ENCODE measurements around the gene ZDHHC3.

ZDHHC3 gene

GRCh38 chr3:44893097-44893496, 82.9 kb downstream of the ZDHHC3 start:
- CTCF ChIA-PET, result no interaction called here
- TF ChIP-seq L3MBTL2 (conservative IDR thresholded peaks at IDR 0.05), result no peak
- POLR2A ChIA-PET, result no interaction called here
- DNase-seq (ENCODE audit: extremely low spot score), result no peak

GRCh38 chr3:44892689-44893088, 83.3 kb downstream of the ZDHHC3 start:
- CTCF ChIA-PET, result no interaction called here
- DNase-seq (ENCODE audit: extremely low spot score), result no peak
- POLR2A ChIA-PET, result no interaction called here
- TF ChIP-seq FOXK2 (IDR thresholded peaks at IDR 0.05) (no peak), PKNOX1 (IDR thresholded peaks at IDR 0.05) (no peak), FOXM1 (IDR thresholded peaks at IDR 0.05; ENCODE audit: borderline replicate concordance) (no peak), SP1 (IDR thresholded peaks at IDR 0.05) (no peak), ZNF384 (IDR thresholded peaks at IDR 0.05) (no peak), ELF4 (IDR thresholded peaks at IDR 0.05) (no peak)

- ChIA-PET CTCF (no interaction called here), POLR2A (no interaction called here)
- TF ChIP-seq NFRKB (IDR thresholded peaks at IDR 0.05) (no peak), FOXA1 (IDR thresholded peaks at IDR 0.05) (no peak), FOXM1 (IDR thresholded peaks at IDR 0.05; ENCODE audit: borderline replicate concordance) (no peak), ARNT (IDR thresholded peaks at IDR 0.05) (no peak)
- no peak for DNase-seq (ENCODE audit: extremely low spot score)
Observed at GRCh38 chr3:44890852-44891251, 85.1 kb downstream of the ZDHHC3 start.

- DNase-seq (ENCODE audit: extremely low spot score), result no peak
- POLR2A ChIA-PET, result no interaction called here
- CTCF ChIA-PET, result no interaction called here
- TF ChIP-seq LEF1 (IDR thresholded peaks at IDR 0.05; ENCODE audit: borderline replicate concordance), result no peak
- TF ChIP-seq HDGF (IDR thresholded peaks at IDR 0.05; ENCODE audit: borderline replicate concordance), result no peak
- TF ChIP-seq PKNOX1 (IDR thresholded peaks at IDR 0.05), result no peak
- no peak for TF ChIP-seq FOXA1 (IDR thresholded peaks at IDR 0.05)
- no peak for TF ChIP-seq FOXK2 (IDR thresholded peaks at IDR 0.05)
- no peak for TF ChIP-seq CTBP1 (IDR thresholded peaks at IDR 0.05; ENCODE audit: borderline replicate concordance)
- no peak for TF ChIP-seq L3MBTL2 (conservative IDR thresholded peaks at IDR 0.05)
- TF ChIP-seq FOXM1 (IDR thresholded peaks at IDR 0.05; ENCODE audit: borderline replicate concordance), result no peak
- no peak for TF ChIP-seq SUZ12 (IDR thresholded peaks at IDR 0.05)
Observed at GRCh38 chr3:44890258-44890657, 85.7 kb downstream of the ZDHHC3 start.

GRCh38 chr3:44887101-44887500, 88.9 kb downstream of the ZDHHC3 start:
- ChIA-PET POLR2A (interaction anchor here (1.5 kb wide), 1 partner anchor 11 kb away, joined by 3 read pairs; no protein-coding TSS in a partner anchor), CTCF (no interaction called here)
- TF ChIP-seq CTBP1 (IDR thresholded peaks at IDR 0.05; ENCODE audit: borderline replicate concordance) (no peak), BHLHE40 (IDR thresholded peaks at IDR 0.05; ENCODE audit: borderline replicate concordance) (no peak), FOXA1 (IDR thresholded peaks at IDR 0.05) (no peak), NFRKB (IDR thresholded peaks at IDR 0.05) (no peak), SUZ12 (IDR thresholded peaks at IDR 0.05) (no peak), ELF4 (IDR thresholded peaks at IDR 0.05) (no peak), FOXM1 (IDR thresholded peaks at IDR 0.05; ENCODE audit: borderline replicate concordance) (no peak), ZNF384 (IDR thresholded peaks at IDR 0.05) (no peak), ARNT (IDR thresholded peaks at IDR 0.05) (no peak), L3MBTL2 (conservative IDR thresholded peaks at IDR 0.05) (no peak)
- DNase-seq (ENCODE audit: extremely low spot score), result no peak

GRCh38 chr3:44886561-44886960, 89.4 kb downstream of the ZDHHC3 start:
- ChIA-PET CTCF (no interaction called here), POLR2A (interaction anchor here (1.5 kb wide), 1 partner anchor 10 kb away, joined by 3 read pairs; no protein-coding TSS in a partner anchor)
- no peak for DNase-seq (ENCODE audit: extremely low spot score)
- no peak for TF ChIP-seq ELF4 (IDR thresholded peaks at IDR 0.05)
- TF ChIP-seq CTBP1 (IDR thresholded peaks at IDR 0.05; ENCODE audit: borderline replicate concordance), result no peak
- no peak for TF ChIP-seq TARDBP (IDR thresholded peaks at IDR 0.05)
- no peak for TF ChIP-seq FOXM1 (IDR thresholded peaks at IDR 0.05; ENCODE audit: borderline replicate concordance)
- no peak for TF ChIP-seq PKNOX1 (IDR thresholded peaks at IDR 0.05)
- no peak for TF ChIP-seq LEF1 (IDR thresholded peaks at IDR 0.05; ENCODE audit: borderline replicate concordance)
- no peak for TF ChIP-seq BHLHE40 (IDR thresholded peaks at IDR 0.05; ENCODE audit: borderline replicate concordance)
- no peak for TF ChIP-seq ZNF384 (IDR thresholded peaks at IDR 0.05)
- TF ChIP-seq SP1 (IDR thresholded peaks at IDR 0.05), result no peak
- TF ChIP-seq HDGF (IDR thresholded peaks at IDR 0.05; ENCODE audit: borderline replicate concordance), result no peak
- TF ChIP-seq SUZ12 (IDR thresholded peaks at IDR 0.05), result no peak
- no peak for TF ChIP-seq FOXA1 (IDR thresholded peaks at IDR 0.05)

GRCh38 chr3:44885618-44886017, 90.4 kb downstream of the ZDHHC3 start:
- CTCF ChIA-PET, result no interaction called here
- TF ChIP-seq FOXA1 (IDR thresholded peaks at IDR 0.05) (no peak), BHLHE40 (IDR thresholded peaks at IDR 0.05; ENCODE audit: borderline replicate concordance) (no peak), NFRKB (IDR thresholded peaks at IDR 0.05) (no peak), SUZ12 (IDR thresholded peaks at IDR 0.05) (no peak), TARDBP (IDR thresholded peaks at IDR 0.05) (no peak), PKNOX1 (IDR thresholded peaks at IDR 0.05) (no peak), CTBP1 (IDR thresholded peaks at IDR 0.05; ENCODE audit: borderline replicate concordance) (no peak), LEF1 (IDR thresholded peaks at IDR 0.05; ENCODE audit: borderline replicate concordance) (no peak), ELF4 (IDR thresholded peaks at IDR 0.05) (no peak), ZNF384 (IDR thresholded peaks at IDR 0.05) (no peak), SP1 (IDR thresholded peaks at IDR 0.05) (no peak), L3MBTL2 (conservative IDR thresholded peaks at IDR 0.05) (no peak), HDGF (IDR thresholded peaks at IDR 0.05; ENCODE audit: borderline replicate concordance) (no peak)
- no peak for DNase-seq (ENCODE audit: extremely low spot score)
- POLR2A ChIA-PET, result interaction anchor here (1.4 to 1.5 kb wide), 2 partner anchors 10 to 124 kb away, joined by 3 to 7 read pairs; partner anchors contain the start of genes KIAA1143 and KIF15
